ENCODE results near the gene DRICH1.
"Not testable (repeated sequence)": the region's sequence is repeated elsewhere in the genome, so short reads cannot be mapped to it uniquely, and the experiment has no call there.

DRICH1 gene

GRCh38 chr22:23649071-23649501 lies 17.0 kb upstream of the DRICH1 start:
- DNase-seq (ENCODE audit: low spot score): no peak

DNA sequence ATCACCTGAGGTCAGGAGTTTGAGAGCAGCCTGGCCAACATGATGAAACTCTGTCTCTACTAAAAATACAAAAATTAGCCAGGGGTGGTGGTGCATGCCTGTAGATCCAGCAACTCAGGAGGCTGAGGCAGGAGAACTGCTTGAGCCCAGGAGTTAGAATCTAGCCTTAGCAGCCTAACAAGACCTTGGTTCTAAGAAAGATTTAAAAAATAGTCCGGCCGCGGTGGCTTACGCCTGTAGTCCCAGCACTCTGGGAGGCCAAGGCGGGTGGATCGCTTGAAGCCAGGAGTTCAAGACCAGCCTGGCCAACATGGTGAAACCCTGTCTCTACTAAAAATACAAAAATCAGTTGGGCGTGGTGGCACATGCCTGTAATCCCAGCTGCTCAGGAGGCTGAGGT lies 14.4 kb upstream of the DRICH1 start:
- DNase-seq (ENCODE audit: low spot score): not testable (repeated sequence)

DNA sequence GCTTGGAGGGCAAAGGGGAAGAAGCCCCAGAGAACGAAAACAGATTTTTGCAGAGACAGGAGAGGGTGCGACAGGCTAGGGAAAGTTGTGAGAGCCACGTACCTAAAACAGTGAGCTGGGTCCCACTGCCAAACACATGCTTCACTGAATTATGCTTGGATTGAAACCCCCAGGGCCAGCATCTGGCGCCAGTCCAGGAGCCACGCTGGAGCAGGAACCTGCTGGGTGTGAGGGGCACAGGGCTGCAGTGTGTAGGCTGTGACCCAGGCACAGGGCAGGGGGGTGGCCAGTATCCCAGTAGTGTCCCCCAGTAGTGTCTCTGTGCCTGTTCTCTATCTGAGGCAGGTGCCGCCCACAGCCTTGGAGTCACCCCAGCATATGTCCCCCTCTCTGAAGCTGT lies 8.1 kb upstream of the DRICH1 start:
- DNase-seq (ENCODE audit: low spot score): not testable (repeated sequence)

DNA sequence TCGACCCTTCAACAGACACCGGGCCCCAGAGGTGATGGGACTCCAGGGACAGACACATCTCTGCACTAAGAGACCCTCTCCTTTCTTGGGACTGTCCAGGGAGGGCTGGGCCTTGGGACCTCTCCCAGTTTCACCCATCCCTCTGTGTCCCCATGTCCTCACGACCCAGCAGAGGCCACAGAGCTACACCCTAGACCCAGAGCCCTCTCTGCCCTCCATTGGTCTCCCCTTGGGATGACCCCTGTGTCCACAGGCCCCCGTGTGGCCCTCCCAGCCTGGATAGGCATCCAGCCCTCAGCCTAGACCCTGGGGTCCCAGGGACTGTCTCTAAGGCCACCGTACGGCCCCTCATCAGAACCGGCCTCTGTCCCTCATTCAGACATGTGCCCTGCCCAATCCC lies 7.5 kb upstream of the DRICH1 start:
- DNase-seq (ENCODE audit: low spot score): no peak

DNA sequence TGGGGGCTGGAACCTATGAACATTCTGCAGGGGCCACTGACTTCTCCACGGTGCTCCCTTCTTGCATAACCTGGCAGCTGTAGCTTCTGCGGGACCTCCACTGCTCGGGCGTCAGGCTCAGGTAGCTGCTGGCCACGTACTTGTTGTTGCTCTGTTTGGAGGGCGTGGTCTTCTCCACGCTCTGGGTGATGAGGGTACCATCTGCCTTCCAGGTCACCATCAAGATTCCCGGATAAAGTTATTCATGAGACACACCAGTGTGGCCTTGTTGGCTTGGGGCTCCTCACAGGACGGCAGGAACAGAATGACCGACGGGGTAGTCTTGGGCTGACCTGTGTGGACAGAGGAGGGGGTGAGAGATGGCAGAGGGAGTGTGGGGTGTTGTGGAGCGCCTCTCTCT lies 6.5 kb upstream of the DRICH1 start:
- no peak for DNase-seq (ENCODE audit: low spot score)

GRCh38 chr22:23635291-23635690 lies 3.2 kb upstream of the DRICH1 start:
- not testable (repeated sequence) for DNase-seq (ENCODE audit: low spot score)

DNA sequence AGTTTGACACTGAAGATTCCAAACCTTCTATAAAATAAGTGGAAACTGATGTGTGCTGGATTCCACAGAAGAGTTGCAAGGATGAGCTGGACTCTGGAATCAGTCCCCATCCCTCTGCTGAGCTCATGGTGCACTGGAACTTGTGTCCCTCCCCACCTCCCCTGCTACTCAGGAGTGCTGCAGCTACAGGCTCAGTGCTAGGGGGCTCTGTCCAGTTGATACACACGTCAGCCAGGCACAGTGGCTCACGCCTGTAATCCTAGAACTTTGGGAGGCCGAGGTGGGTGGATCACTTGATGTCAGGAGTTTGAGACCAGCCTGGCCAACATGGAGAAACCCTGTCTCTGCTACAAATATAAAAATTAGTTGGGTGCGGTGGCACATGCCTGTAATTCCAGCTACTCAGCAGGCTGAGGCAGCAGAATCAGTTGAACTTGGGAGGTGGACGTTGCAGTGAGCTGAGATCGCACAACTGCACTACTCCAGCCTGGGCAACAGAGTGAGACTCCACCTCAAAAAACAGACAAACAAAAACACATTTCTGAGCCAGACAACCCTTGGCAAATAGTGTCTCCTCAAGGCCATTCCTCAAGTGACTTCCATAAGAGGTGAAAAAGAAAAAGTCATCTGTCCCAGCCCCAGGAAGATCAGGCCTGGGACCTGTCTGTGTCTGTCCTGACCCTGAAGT lies 3.9 kb downstream of the DRICH1 start:
- not testable (repeated sequence) for DNase-seq (ENCODE audit: low spot score)

DNA sequence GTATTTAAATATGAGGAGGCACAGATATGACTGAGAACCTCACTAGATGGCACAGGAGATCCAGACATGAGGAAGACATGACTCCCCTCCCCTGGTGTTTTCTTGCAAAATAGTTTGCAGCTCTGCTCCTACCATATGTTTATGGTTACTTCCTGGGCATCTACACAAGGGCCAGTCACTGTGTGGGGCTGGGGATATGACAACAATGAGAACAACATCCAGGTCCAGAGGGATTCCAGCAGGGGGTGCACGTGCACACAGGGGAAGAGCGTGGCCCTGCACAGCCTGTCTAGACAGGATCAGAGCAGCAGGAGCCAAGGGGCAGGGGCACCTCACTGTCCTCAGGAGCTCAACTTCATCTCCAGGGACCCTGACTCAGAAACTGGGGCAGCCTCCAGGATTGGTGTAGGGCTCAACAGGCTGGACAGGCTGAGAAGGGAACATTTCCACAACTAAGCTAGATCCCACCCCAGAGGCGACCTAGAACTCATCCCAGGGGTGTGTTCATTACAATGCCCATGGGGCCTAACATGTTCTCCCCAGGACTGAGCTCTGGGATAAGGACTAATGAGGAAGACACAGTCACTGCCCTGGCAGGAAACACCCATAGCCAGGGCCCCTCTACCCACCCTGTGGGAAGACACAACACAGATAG lies 4.6 kb downstream of the DRICH1 start:
- DNase-seq (ENCODE audit: low spot score): peak; percentile 50

GRCh38 chr22:23626286-23626975 lies 5.7 kb downstream of the DRICH1 start:
- no peak for DNase-seq (ENCODE audit: low spot score)

DNA sequence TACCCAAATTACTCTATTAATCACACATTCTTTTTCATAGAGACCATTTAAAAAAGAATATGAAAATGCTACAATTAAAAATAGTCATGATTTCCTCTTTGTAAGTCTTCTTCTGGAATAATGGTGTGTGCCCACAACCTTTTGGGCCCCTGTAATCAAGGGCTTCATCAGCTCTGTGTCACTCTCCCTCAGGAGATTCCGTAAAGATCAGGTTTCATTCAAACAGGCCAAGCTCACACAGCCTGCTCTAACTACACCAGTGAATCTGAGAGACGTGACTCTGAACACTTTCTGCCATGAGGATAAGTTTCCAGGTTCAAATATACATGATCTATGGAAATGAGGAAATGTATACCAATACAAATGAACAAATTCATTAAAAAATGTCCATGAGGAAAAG lies 9.5 kb downstream of the DRICH1 start:
- DNase-seq (ENCODE audit: low spot score): no peak

DNA sequence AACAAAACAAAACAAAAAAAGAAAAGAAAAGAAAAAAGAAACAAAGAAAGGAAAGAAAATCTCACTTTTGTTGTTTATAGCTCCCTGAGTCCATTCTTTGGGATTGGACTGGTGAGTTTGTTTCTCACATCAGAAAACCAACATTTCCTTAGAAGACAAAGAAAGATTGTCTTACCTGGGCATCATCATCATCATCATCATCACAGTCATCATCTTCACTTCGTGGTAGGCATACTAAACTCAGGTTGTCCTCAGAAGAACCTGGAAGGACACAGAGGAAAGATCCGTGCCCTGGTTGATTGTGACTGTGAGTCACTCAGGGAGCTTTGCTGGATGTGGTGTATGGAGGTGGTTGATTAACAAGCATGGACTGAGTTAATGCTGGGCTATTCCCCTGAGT lies 10.2 kb downstream of the DRICH1 start:
- DNase-seq (ENCODE audit: low spot score): not testable (repeated sequence)

DNA sequence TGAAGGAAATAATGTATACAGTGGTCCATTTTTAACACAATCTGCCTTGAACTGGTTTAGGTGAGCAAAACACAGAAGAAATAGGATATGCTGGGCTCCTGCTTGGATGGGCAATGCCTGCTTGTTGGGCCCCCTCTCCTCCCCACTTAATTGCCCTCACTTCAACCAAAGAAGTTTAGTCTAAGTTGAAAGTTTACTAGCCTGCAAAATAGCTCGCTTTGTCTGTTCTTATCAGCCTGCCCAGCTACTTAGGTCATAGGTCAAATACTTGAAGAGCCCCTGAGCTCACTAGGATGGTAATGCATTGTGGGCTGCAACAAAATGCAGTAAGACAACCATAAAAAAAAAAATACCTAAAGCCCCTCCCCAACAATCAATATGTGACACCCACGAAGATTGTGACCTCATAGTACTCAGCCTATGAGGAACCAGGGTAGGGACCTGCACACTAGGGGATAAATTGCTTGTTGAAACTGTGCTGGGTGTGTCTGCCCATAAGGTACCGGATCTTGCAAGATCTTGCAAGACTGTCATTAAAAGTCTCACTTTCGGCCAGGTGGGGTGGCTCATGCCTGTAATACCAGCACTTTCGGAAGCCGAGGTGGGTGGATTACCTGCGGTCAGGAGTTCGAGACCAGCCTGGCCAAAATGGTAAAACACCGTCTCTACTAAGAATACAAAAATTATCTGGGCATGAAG lies 10.9 kb downstream of the DRICH1 start:
- DNase-seq (ENCODE audit: low spot score): no peak

DNA sequence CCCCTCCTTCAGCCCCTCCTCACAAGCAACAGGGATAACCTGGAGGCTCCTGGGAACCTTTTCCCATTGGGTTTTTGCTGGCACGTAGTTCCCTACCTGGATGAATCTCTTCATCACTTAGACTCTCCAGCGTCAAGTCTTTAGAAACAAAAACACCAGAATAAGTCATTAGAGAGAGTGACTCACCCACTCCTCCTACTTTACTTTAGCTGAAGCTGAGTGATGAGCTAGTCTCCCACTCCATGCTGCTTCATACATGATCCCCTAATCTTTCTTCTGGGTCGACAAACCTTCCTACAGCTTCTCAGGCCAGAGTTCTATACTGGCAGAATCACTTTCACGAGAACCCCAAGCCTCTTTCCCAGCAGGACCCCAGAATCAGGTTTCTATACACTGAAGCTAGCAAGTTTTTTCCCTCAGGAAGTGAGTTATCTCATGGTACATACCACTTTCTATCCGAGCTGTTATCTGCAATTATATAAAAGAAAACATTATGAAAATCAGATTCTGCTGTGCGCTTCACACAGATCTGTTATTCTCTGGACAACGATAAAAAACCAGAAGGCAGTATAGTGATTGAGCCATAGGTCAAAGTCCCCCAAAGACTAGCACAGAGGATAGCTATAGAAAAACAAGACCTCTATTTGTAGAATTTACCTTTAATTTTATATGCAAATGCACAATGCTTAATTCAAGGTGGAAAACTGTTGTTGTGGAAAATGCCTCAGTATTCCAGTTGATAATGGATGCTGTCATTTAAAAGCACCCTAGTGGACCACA lies 18.7 kb downstream of the DRICH1 start:
- DNase-seq (ENCODE audit: low spot score): no peak

DNA sequence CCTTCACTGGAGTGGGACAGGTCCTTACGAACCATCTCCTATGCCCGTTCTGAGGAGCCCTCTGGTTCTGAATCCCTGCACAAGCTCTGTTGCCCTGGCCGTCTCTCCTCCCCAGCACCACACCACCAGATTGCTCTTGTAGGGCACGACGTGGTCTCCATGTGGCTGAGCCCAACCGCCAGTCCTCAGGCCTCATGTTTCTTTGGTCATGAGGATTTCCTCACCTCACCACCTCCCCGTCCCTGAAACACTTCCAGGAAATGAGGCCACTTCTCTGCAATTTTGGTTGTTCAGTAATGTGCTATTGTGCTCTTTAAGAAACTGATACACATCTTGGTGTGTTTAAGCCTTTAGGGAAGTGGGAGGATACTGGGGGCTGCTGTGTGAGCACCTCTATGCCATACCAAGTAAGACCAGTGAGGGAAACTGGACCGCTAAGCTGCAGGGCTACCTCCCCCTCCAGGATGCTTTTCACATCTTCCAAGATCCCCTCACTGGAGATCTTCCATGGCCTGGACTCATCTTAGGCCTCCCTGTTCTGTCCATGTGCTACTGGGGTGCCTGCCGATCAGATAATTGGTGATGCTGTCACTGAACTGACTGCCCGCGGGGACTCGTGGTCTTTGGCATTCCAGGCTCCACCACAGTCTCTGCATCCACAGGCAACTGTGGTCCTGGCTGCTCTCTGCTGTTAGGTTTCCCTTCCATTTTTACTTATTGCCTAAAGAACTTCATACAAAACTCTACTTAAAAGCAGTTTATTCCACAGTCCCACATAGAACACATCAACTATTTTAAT lies 21.9 kb downstream of the DRICH1 start:
- no peak for DNase-seq (ENCODE audit: low spot score)

DNA sequence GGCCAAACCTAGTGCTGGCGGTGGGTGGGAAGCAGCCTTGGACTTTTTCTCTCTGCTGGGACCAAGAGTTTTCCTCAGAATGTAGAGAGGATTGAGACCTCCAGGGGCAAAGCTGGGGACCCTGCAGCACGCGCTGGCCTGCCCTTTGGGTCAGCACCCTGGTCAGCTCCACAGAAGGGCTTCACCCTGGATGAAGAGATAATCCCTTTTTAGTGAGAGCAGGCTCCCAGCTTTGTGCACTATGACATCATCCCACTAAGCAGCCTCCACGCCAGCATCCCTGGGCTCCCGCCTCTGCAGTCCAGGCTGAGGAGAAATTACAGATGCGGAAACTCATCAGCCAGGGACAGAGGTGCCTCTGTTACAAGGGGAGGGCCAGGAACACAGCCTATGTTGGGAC lies 23.5 kb downstream of the DRICH1 start:
- DNase-seq (ENCODE audit: low spot score): peak; percentile 52

DNA sequence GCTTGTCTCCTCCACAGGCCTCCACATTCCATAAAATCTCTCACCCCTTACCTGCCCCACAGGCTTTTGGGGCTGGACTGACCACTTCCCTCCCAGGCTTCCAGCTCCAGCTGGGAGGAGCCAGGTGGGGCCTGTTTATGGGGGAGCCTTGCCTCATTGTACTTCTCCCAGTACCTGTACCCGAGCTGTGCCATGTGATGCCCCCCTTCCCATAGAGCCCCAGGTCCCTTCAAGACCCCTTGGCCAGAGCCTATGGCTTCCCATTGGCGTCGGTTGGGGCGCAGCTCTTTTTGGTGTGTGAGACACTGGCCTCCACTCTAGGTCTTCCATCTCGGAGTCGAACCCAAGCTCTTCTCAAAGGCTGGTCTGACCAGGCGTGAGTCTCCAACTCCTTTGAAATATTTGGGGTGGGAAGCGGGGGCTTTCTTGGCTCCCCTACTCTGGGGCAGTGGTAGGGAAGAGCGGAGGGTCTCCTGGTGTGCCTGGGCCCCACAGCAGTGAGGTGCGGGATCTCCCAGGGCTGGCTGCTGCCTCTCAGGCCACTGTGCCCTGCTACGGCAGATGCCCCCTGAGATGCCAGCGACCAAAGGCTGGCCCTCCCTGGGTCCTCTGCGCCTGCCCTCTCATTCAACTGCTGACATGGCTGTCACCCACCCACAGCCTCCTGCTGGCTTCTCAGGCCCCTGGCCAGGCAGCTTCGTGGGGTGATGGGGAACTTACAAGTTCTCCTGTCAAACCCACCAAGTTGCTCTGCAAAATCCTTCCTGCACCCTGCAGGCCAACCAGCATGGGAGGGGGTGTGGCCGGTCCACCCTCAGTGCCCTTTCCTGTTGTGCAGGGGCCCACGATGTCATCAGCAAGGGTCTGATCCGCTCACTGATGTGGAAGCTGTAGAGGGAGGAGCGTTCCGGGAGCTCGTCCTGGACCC lies 25.7 kb downstream of the DRICH1 start:
- DNase-seq (ENCODE audit: low spot score): no peak

GRCh38 chr22:23604939-23605712 lies 27.0 kb downstream of the DRICH1 start:
- DNase-seq (ENCODE audit: low spot score): no peak

DNA sequence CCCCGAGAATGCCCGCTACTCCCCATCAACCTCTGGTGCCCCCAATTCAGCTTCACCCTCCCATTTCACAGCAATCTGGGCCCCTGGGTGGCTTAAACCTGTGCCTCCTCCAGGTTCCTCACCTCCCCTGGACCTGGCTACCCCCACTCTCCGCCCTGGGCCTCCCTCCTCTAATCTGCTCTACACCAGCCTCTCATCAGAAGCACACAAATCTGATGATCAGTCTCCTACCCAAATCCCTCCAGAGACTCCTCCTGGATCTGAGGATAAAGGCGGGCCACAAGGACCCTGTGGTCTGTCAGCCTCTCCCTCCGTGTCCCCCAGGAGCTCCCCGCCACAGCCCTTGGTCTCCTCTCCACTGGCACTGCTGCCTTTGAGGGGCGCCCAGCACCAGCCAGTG lies 28.9 kb downstream of the DRICH1 start:
- no peak for DNase-seq (ENCODE audit: low spot score)

Measured in AG08395 (cell line).